Uterus (tissue), 2 donors: Measurements from ENCODE around the gene CABS1.

Experiments
- POLR2A ChIP-seq, 2 donors: fragments of 450-650 bp; IDR thresholded peaks; one replicate each; pipeline ENCODE4 v1.6.1; 2016; ENCODE audit warnings: antibody characterized with exemption in 2 of 2, mild to moderate bottlenecking in 1 of 2, moderate library complexity in 1 of 2
- TF ChIP-seq, protein P1 (sequence below), 4 experiments: fragments of 200-600 bp in 2 of 4; fragments of 450-650 bp in 2 of 4; sonication (generic) in 2 of 4; IDR thresholded peaks; one replicate each; pipeline ENCODE4 v1.5.1; 2016 to 2019; ENCODE audit warnings: antibody characterized with exemption in 4 of 4, mild to moderate bottlenecking in 2 of 4, moderate library complexity in 1 of 4

DNA sequence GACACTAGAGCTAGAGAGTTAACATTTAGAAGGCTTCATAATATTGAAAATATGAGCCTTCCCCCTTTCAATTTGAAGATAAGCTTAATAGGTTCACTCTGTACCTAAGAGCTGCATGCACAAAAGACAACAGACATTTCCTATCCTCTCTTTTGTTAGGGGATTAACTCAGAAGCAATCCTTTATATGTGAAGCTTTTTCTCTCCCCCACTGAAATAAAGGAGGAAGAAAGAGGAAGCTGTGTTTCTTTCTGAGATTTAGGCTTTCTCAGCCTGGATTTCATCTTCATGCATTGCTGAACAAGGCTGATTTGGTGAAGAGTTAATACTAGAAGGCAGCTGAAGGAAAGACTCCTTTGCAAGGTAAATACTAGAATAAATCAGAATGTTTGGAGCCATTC lies 21.0 kb upstream of the CABS1 start:
- TF ChIP-seq, protein P1, sequence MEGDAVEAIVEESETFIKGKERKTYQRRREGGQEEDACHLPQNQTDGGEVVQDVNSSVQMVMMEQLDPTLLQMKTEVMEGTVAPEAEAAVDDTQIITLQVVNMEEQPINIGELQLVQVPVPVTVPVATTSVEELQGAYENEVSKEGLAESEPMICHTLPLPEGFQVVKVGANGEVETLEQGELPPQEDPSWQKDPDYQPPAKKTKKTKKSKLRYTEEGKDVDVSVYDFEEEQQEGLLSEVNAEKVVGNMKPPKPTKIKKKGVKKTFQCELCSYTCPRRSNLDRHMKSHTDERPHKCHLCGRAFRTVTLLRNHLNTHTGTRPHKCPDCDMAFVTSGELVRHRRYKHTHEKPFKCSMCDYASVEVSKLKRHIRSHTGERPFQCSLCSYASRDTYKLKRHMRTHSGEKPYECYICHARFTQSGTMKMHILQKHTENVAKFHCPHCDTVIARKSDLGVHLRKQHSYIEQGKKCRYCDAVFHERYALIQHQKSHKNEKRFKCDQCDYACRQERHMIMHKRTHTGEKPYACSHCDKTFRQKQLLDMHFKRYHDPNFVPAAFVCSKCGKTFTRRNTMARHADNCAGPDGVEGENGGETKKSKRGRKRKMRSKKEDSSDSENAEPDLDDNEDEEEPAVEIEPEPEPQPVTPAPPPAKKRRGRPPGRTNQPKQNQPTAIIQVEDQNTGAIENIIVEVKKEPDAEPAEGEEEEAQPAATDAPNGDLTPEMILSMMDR (IDR thresholded peaks at IDR 0.05) = no peak
- no peak for TF ChIP-seq POLR2A (IDR thresholded peaks at IDR 0.05)
